ENCODE measurements around the gene CPB2.
A peak's percentile ranks its signal among the peaks of the same experiment; 100 is the strongest.

Gene CPB2

GRCh38 chr13:46126552-46127357 is 21.9 kb upstream of the CPB2 start:
- peak; percentile 65 for DNase-seq (ENCODE audit: low spot score)

GRCh38 chr13:46126056-46126455 is 21.2 kb upstream of the CPB2 start:
- no peak for DNase-seq (ENCODE audit: low spot score)

GRCh38 chr13:46124967-46125933 is 20.4 kb upstream of the CPB2 start:
- DNase-seq (ENCODE audit: low spot score): no peak

- DNase-seq (ENCODE audit: low spot score): peak; percentile 23
These were observed 19.7 kb upstream of the CPB2 start for GRCh38 chr13:46124531-46124966.

GRCh38 chr13:46122304-46122703 is 17.5 kb upstream of the CPB2 start:
- no peak for DNase-seq (ENCODE audit: low spot score)

- DNase-seq (ENCODE audit: low spot score): no peak
These were observed 16.8 kb upstream of the CPB2 start for GRCh38 chr13:46121597-46122163.

- no peak for DNase-seq (ENCODE audit: low spot score)
These were observed 16.2 kb upstream of the CPB2 start for GRCh38 chr13:46121033-46121432.

- no peak for DNase-seq (ENCODE audit: low spot score)
These were observed 15.2 kb upstream of the CPB2 start for GRCh38 chr13:46119883-46120614.

- no peak for DNase-seq (ENCODE audit: low spot score)
These were observed 12.0 kb upstream of the CPB2 start for GRCh38 chr13:46116653-46117502.

- DNase-seq (ENCODE audit: low spot score): no peak
These were observed 9.8 kb upstream of the CPB2 start for GRCh38 chr13:46114613-46115012.

- DNase-seq (ENCODE audit: low spot score): no peak
These were observed 8.8 kb upstream of the CPB2 start for GRCh38 chr13:46113596-46113995.

GRCh38 chr13:46111151-46111550 is 6.3 kb upstream of the CPB2 start:
- DNase-seq (ENCODE audit: low spot score): no peak

- DNase-seq (ENCODE audit: low spot score): no peak
These were observed 4.6 kb upstream of the CPB2 start for GRCh38 chr13:46109451-46109850.

- no peak for DNase-seq (ENCODE audit: low spot score)
These were observed 2.1 kb upstream of the CPB2 start for GRCh38 chr13:46106839-46107371.

- no peak for DNase-seq (ENCODE audit: low spot score)
These were observed 1.8 kb downstream of the CPB2 start for GRCh38 chr13:46103037-46103436.

GRCh38 chr13:46102255-46102605 is 2.6 kb downstream of the CPB2 start:
- DNase-seq (ENCODE audit: low spot score): no peak

- no peak for DNase-seq (ENCODE audit: low spot score)
These were observed 3.2 kb downstream of the CPB2 start for GRCh38 chr13:46101484-46102254.

- DNase-seq (ENCODE audit: low spot score): no peak
These were observed 3.8 kb downstream of the CPB2 start for GRCh38 chr13:46101002-46101401.

- no peak for DNase-seq (ENCODE audit: low spot score)
These were observed 4.5 kb downstream of the CPB2 start for GRCh38 chr13:46100191-46100815.

GRCh38 chr13:46097663-46098062 is 7.2 kb downstream of the CPB2 start:
- no peak for DNase-seq (ENCODE audit: low spot score)
